ENCODE measurements around the gene RANBP10. TPM values are rescaled to one million over a fixed set of nuclear protein-coding genes. Genes with fewer than 3 reads are reported as not detected.

The RANBP10 gene
- total RNA-seq, 4 donors from 2014 or later, result 18.4 to 35.2 (median 27.6) TPM

GRCh38 chr16:67833415-67834241 is 27.3 kb upstream of the RANBP10 start:
- Histone ChIP-seq H3K27me3 (no peaks in the 10 kb centered on the region), H3K36me3 (peaks cover 33% of the 10 kb centered on the region), H3K4me3 (peak overlapping the region; percentile 76), H3K27ac (peak overlapping the region; percentile 68), H3K4me1 (peaks cover 24% of the 10 kb centered on the region), H3K9me3 (no peaks in the 10 kb centered on the region)
- peak; percentile 95 to 97 for DNase-seq (ENCODE audit: low spot score in 2 of 2)
- TF ChIP-seq POLR2AphosphoS5 (IDR thresholded peaks at IDR 0.05) (peak in 1 of 3 donors; percentile 15), POLR2A (IDR thresholded peaks at IDR 0.05) (peak in 1 of 2 donors; percentile 54), CTCF (IDR thresholded peaks at IDR 0.05) (no peak), EP300 (IDR thresholded peaks at IDR 0.05) (no peak)
- WGBS, result 0% methylated on average over 13 of the region's 49 CpGs

- Histone ChIP-seq H3K9me3 (no peaks in the 10 kb centered on the region), H3K4me3 (peak overlapping the region; percentile 76), H3K36me3 (peaks cover 39% of the 10 kb centered on the region), H3K27me3 (no peaks in the 10 kb centered on the region), H3K27ac (peak overlapping the region; percentile 68), H3K4me1 (peaks cover 24% of the 10 kb centered on the region)
- 0% methylated on average over 1 of the region's 3 CpGs for WGBS
- TF ChIP-seq POLR2A (IDR thresholded peaks at IDR 0.05), result no peak
- no peak for DNase-seq (ENCODE audit: low spot score in 2 of 2)
These were observed 26.7 kb upstream of the RANBP10 start for GRCh38 chr16:67833030-67833414.

- WGBS, result 94% methylated on average over 2 of the region's 4 CpGs
- Histone ChIP-seq H3K9me3 (no peaks in the 10 kb centered on the region), H3K27me3 (no peaks in the 10 kb centered on the region), H3K4me1 (peaks cover 17% of the 10 kb centered on the region), H3K36me3 (peaks cover 55% of the 10 kb centered on the region), H3K27ac (no peak overlapping the region), H3K4me3 (no peak overlapping the region)
- DNase-seq (ENCODE audit: low spot score in 2 of 2), result no peak
- TF ChIP-seq POLR2A (IDR thresholded peaks at IDR 0.05) (no peak), POLR2AphosphoS5 (IDR thresholded peaks at IDR 0.05) (no peak), EP300 (IDR thresholded peaks at IDR 0.05) (no peak), CTCF (IDR thresholded peaks at IDR 0.05) (no peak)
These were observed 22.3 kb upstream of the RANBP10 start for GRCh38 chr16:67828651-67829050.

GRCh38 chr16:67825906-67826305 is 19.5 kb upstream of the RANBP10 start:
- H3K27ac ChIP-seq, result no peak overlapping the region
- peaks cover 44% of the 10 kb centered on the region for H3K36me3 ChIP-seq
- H3K27me3 ChIP-seq, result no peaks in the 10 kb centered on the region
- no peak for DNase-seq (ENCODE audit: low spot score in 2 of 2)
- H3K4me3 ChIP-seq, result no peak overlapping the region
- H3K9me3 ChIP-seq, result no peaks in the 10 kb centered on the region
- no peaks in the 10 kb centered on the region for H3K4me1 ChIP-seq
- TF ChIP-seq EP300 (IDR thresholded peaks at IDR 0.05), result no peak
- TF ChIP-seq POLR2A (IDR thresholded peaks at IDR 0.05), result no peak
- no peak for TF ChIP-seq CTCF (IDR thresholded peaks at IDR 0.05)
- TF ChIP-seq POLR2AphosphoS5 (IDR thresholded peaks at IDR 0.05), result no peak
- WGBS, result no CpG with 5 or more reads among the region's 14 CpGs

GRCh38 chr16:67825119-67825518 is 18.8 kb upstream of the RANBP10 start:
- no peak for DNase-seq (ENCODE audit: low spot score in 2 of 2)

More at GRCh38 chr16:67825119-67825518, 18.8 kb upstream of the RANBP10 start:
- Histone ChIP-seq H3K4me1 (no peaks in the 10 kb centered on the region), H3K9me3 (no peaks in the 10 kb centered on the region), H3K4me3 (no peak overlapping the region), H3K27ac (no peak overlapping the region), H3K36me3 (peaks cover 37% of the 10 kb centered on the region), H3K27me3 (no peaks in the 10 kb centered on the region)
- TF ChIP-seq POLR2A (IDR thresholded peaks at IDR 0.05) (no peak), CTCF (IDR thresholded peaks at IDR 0.05) (no peak), EP300 (IDR thresholded peaks at IDR 0.05) (no peak), POLR2AphosphoS5 (IDR thresholded peaks at IDR 0.05) (no peak)
- WGBS, result 87% methylated on average over 8 of the region's 8 CpGs
